Stimulated activated CD4-positive, alpha-beta T cell treated with anti-CD3 and anti-CD28 coated beads, TNF-alpha, amount 100 ng/mL, for 48 hours (primary cell): ENCODE data around the gene TMEM52B.
"Not testable (repeated sequence)": the region's sequence is repeated elsewhere in the genome, so short reads cannot be mapped to it uniquely, and the experiment has no call there.

Source experiments
- DNase-seq, 3 donors: peaks; one replicate each; pipeline ENCODE4 v3.0.0-alpha.2; 2020; ENCODE audit warnings: low read depth in 3 of 3

TMEM52B gene

GRCh38 chr12:10171973-10172728 is 6.7 kb upstream of the TMEM52B start, which contains the start of gene OLR1:
OLR1 (minus strand) TSS chr12:10172132; CDS start chr12:10172077, 55 bp downstream.
- DNase-seq, result no peak

GRCh38 chr12:10174986-10175614 is 3.7 kb upstream of the TMEM52B start:
- DNase-seq, result no peak

GRCh38 chr12:10175846-10176636 is 2.8 kb upstream of the TMEM52B start:
- DNase-seq, result no peak

- DNase-seq, result no peak
These were observed 947 bp downstream of the TMEM52B start for GRCh38 chr12:10179776-10180181.

- DNase-seq, result no peak
These were observed 3.7 kb downstream of the TMEM52B start for GRCh38 chr12:10182354-10183049.

GRCh38 chr12:10184261-10184843 is 5.5 kb downstream of the TMEM52B start:
- no peak for DNase-seq

- no peak for DNase-seq
These were observed 7.5 kb downstream of the TMEM52B start for GRCh38 chr12:10186299-10186698.

GRCh38 chr12:10186958-10187357 is 8.1 kb downstream of the TMEM52B start:
- not testable (repeated sequence) for DNase-seq

- no peak for DNase-seq
These were observed 10.8 kb downstream of the TMEM52B start for GRCh38 chr12:10189653-10190052.

GRCh38 chr12:10190558-10191388 is 11.9 kb downstream of the TMEM52B start:
- peak in 2 of 3 donors; percentile 6 to 17 for DNase-seq

GRCh38 chr12:10191865-10192264 is 13.0 kb downstream of the TMEM52B start:
- DNase-seq, result no peak

- no peak for DNase-seq
These were observed 15.4 kb downstream of the TMEM52B start for GRCh38 chr12:10194160-10194670.

- DNase-seq, result no peak
These were observed 17.4 kb downstream of the TMEM52B start for GRCh38 chr12:10196210-10196609.

- no peak for DNase-seq
These were observed 19.0 kb downstream of the TMEM52B start for GRCh38 chr12:10197879-10198278.

GRCh38 chr12:10204495-10204894 is 25.7 kb downstream of the TMEM52B start:
- not testable (repeated sequence) for DNase-seq

GRCh38 chr12:10205220-10205807 is 26.5 kb downstream of the TMEM52B start:
- DNase-seq, result no peak

- no peak for DNase-seq
These were observed 28.3 kb downstream of the TMEM52B start for GRCh38 chr12:10207136-10207535.

GRCh38 chr12:10210225-10210624 is 31.4 kb downstream of the TMEM52B start:
- DNase-seq, result no peak

GRCh38 chr12:10211101-10211939 is 32.5 kb downstream of the TMEM52B start:
- DNase-seq, result no peak
